Measurements from ENCODE around the gene CCDC158.
"Not testable (repeated sequence)": the region's sequence is repeated elsewhere in the genome, so short reads cannot be mapped to it uniquely, and the experiment has no call there.

Gene CCDC158

DNA sequence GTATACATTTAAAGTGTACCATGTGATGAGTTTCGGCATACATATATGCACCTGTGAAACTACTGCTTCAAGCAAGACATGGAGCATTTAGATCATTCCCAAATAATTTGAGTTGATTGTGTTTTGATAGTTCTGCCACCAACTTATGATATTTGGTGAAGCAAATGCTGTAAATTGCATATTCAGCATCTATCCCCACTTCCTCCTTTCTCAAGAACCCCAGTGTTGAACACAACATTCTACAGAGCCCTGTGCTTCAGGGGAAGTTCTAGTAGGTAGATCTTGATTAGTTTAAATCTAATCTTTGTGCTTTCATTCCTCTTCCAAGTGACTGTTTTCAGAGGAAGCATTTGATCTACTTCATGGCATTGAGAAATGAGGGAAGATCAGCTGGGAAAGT, 8.7 kb upstream of the CCDC158 start:
- DNase-seq: no peak

DNA sequence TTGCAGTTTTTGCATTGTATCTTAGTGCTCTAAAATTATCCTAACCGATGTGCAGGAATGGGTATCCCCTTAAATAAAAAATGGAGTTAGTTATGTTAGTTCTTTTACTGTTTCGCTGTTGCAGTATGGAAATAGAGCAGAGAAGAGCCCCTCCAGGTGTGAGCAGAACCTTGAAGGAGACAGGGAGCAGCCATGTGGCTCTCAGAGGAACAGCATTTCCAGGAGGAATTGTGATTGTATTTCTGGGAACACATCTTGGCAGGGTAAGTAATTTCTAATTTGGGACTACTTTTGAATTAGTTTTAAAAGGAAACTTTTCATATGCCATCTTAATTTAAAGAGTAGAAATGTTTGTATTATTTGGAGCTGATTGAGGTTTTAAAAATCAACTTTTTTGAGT, 5.3 kb upstream of the CCDC158 start:
- DNase-seq: no peak

DNA sequence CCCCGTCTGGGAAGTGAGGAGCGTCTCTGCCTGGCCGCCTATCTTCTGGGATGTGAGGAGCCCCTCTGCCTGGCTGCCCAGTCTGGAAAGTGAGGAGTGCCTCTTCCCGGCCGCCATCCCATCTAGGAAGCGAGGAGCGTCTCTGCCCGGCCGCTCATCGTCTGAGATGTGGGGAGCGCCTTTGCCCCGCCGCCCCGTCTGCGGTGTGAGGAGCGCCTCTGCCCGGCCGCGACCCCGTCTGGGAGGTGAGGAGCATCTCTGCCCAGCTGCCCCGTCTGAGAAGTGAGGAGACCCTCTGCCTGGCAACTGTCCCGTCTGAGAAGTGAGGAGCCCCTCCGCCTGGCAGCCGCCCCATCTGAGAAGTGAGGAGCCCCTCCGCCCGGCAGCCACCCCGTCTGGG, 2.2 kb upstream of the CCDC158 start:
- DNase-seq: not testable (repeated sequence)

DNA sequence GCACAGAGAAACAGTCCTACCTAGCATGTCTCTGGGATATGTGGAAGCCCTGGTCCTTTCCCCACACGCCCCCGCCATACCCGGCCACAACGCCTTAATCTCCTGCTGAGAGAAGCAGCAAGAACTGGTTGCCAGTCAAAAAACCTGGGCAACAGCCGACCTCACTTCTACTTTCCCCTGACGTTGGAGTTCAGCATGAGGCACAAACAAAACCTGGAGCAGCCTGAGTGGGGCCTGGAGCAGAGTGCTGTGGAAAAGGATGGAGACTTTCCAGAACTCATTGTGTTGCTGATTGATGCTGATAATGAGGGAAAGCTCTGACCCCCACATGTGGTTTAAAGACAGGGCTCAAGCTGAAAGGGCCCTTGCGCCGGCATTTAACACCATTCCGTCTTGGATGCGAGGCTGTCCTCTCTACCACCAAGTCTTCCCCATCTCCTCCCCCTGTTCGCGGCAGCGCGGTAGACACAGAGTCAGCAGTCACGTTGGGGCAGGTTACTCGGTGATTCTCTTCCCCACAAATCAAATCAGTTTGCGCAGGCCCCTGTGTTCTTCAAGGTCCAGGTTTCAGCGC, 666 bp downstream of the CCDC158 start:
- no peak for DNase-seq

DNA sequence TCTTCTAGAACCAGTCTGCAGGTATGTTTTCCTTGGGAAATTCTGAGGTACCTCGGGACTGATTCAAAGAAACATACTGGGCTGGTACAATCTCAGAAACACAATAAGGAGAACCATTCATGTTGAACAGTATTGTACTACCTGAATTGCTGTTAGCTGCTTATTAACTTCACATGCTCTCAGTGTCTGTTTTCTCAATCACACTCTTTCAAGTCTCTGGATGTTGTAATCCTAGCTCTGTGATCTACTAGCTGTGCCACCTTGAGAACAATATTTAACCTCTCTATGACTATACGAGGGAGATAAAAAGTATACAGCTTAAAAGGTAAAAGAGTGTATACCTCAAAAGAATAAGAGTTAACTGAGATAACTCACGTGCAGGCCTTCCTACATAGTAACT, 10.3 kb downstream of the CCDC158 start:
- no peak for DNase-seq

DNA sequence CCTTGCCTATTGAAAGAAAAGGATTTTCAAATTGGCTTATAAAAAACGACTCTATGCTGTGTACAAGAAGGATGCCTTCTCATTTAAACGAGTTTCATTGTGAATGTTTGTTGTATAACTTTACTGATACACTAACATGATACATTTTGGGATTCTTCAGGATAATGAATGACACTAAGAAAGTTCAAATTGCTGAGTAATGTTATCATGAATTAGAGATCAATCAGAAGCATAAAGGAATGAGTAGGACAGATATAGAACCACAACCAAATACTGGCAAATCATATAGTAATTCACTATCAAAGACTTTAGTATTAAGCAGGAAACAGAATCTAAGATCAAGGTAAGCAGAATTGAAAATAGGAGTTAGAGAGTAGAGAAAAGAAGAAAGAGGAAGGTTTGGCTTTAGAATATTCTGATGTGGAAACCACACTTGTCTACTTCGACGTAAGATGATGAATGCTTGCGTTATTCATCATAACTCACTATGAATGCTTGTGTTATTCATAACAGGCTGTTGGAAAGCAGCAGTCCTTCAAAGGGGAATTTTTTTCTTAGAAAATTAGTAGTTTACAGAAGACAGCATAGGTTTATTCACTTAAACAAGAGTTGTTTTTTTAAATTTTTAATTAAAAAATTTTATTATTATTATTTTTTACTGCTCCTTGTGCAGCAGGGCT, 13.4 kb downstream of the CCDC158 start:
- no peak for DNase-seq

DNA sequence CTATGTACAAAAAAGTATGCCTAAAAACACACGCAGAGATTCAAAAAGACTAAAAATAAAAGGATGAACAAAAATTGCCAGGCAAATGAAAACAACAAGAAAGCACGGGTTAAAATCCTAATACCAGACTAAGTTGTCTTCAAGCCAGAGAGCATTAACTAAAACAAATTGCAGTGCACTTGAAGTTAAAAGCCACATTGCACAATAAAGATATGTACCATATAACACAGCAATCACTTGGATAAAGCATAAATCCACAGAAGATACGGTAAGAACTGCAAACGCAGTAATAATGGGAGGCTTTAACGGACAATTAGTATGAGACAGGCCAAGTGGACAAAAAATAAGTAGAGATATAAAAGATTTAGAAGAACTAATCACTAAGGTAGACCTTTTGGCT, 14.9 kb downstream of the CCDC158 start:
- no peak for DNase-seq

DNA sequence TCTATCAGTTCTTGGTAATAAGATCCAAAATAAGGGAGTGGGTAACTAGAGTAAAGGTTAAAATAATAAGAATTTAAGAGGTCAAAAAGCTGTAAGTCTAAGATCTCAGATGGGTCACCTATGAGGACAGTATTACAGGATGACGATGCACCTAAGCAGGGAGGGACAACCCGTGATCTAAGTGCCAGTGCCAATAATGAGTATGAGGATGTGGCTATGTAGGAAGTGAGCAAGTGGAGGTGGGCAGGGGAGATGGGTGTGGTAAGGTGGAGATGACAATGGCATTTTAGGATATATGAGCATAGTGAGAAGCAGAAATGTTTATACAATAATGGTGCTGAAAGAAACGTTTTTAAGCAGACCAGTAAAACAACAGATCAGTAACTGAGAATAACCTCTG, 19.3 kb downstream of the CCDC158 start:
- DNase-seq: no peak

DNA sequence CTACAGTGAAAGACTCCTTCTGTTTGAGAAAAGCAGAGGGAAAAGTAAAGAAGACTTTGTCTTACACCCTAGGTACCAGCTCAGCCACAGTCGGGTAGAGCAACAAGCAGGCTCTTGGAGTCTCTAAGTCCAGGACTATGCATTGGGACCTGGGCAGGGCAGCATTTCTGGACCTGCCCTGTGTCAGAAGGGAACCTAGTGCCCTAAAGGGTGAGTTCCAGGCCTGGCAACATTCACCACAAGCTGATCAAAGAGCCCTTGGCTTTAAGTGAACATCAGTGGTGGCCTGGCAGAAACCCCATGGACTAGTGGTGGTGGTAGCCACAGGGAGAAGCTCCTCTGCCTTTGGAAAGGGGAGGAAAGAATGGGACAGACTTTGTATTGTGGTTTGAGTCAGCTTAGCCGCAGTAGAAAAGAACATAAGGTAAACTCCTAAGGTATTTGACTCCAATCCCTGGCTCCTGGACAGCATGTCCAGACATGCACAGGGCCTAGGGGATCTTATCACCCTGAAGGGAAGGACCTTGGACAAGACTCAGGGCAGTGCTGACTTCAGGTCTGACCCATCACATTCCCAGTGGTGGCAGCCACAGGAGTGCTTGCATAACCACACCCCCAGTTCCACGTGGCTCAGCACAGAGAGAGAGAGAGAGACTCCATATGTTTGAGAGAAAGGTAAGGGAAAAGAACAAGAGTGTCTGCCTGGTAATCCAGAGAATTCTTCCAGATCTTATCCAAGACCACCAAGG, 32.6 kb downstream of the CCDC158 start:
- DNase-seq: no peak

DNA sequence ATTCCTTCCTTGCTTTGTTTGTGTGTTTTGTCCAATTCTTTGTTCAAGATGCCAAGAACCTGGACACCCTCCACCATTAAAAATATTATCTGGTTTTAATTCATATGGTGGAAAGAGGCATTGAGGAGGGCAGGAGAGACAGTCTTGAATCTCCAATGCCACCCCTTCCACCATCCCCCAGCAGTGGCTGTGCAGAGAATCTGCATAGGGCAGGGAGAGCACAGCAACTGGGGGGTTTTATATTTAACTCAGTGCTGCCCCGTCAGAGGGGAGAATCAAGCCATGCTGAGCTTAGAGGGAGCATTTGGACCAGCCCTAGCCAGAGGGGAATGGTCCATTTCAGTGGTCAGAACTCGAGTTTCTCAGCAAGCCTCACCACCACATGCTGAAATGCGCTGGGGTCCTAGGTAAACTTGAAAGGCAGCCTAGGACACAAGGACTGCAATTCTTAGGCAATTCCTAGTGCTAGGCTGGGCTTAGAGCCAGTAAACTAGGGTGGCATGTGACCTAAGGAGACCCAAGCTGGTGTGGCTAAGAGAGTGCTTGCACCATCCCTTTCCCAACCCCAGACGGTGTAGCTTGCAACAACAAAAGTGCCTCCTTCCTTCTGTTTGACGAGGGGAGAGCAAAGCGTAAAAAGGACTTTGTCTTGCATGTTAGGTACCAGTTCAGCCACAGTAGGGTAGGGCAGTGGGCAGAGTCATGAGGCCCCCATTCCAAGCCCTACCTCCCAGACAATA, 34.2 kb downstream of the CCDC158 start:
- DNase-seq: no peak

DNA sequence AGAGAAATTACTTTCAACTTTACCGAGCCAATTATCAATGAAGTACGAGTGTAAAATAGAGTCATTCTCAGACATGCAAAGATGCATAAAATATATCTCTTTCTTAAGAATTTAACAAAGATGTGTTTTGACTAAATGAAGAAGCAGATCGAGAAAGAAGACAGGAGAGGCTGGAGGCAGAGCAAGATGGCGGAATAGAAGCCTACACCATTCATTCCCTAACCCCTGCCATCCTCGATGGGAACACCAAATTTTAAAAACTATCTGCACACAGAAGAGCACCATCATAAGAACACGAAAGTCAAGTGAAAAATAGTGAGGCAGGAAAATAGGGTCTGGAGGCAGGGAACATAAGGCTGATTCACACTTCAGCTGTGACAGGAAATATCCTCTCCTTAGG, 35.0 kb downstream of the CCDC158 start:
- no peak for DNase-seq

DNA sequence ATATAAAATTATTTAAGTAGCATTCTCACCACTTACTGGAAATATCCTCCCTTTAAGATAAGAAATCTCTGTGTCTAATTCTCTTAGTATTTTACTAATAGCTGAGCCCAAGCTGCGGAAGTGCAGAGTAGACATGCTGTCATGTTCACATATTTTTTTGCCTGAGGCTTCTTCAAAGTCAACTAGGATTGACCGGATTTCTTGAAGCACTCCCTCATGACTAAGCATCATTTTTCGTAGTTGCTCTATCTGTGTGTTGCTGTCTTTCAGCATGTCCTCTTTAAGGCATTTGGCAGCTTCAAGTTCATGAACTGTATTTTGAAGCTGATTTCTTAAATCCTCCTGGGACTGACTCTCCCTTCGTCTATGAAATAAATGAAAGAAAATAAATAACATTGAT, 36.9 kb downstream of the CCDC158 start:
- no peak for DNase-seq

DNA sequence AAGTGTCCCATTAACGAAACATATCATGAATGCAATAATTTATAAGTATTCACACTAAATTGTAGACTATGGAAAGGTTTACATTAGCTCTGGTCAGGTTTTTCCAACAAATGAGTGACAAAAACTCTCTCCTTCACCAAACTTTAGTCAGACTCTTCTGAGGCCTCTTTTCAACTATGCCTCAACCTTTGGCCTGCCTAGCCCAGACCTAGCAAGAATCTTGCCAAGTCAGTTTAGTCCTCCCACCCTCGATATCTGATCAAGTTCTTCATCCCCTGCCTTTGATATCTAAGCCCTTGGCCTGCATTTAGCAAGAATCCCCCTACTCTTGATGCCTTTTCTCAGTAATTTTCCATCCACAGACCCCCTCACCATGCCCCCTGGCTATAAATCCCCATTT, 37.9 kb downstream of the CCDC158 start:
- no peak for DNase-seq

DNA sequence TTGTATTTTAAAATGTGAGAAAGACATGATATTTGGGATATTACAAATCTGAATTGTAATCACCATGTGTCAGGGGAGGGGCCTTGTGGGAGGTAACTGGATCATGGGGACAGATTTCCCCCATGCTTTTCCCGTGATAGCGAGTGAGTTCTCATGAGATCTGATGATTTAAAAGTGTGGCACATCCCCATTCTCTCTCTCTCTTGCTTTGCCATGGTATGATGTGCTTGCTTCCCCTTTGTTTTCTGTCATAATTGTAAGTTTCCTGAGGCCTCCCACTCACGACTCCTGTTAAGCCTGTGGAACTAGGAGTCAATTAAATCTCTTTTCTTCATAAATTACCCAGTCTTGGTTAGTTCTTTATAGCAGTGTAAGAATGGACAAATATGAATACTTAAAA, 39.0 kb downstream of the CCDC158 start:
- DNase-seq: no peak

DNA sequence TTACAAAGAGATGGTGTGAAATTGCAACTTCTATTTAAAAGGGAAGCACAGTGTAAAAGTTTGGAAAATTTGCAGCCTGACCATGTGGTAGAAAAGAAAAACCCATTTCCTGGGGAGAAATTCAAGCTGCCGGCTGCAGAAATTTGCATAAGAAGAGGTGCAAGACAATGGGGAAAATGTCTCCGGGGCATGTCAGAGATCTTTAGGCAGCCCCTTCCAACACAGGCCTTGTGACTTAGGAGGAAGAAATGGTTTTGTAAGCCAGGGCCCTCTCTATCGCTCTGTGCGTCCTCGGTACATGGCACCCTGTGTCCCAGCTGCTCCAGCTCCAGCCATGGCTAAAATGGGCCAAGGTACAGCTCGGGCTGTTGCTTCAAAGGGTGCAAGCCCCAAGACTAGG, 40.4 kb downstream of the CCDC158 start:
- DNase-seq: no peak

DNA sequence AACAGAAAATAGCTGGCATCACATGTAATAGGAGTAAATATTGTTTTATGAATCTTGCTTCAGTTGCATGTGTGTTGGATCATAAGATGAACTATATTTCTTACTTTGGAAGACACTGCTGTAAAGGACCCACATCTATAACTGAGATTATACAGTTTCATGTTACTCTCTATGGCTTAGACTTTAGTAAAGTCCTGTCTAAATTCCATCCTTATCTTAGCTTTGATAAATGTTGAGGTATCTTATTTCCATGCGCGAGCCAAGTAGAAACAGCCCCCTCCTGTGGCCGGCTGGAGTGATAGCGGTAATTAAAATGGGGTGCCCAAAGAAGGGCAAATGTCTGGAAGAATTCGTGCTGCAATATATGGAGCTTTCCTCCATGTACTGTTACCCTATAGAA, 43.0 kb downstream of the CCDC158 start:
- DNase-seq: no peak

DNA sequence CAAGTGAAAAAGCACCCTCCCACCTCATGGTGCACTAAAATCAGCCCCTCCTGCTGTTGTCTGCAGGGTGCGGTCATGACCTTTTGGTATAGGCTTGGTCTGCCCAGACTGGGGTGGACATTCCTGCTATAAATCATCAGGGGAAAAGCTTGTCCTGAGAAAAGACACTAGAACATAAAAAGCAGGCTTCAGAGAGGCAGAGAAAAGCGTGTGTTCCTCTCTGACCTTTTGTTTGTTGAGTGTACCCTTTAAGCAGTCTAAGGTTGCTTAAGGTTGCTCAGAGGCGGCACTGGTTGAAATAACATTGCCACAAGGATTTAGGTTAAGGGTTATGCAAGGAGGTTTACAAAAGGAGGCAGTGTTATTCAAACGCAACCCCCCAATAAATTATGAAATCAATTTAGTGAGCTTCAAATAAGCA, 43.5 kb downstream of the CCDC158 start:
- no peak for DNase-seq

DNA sequence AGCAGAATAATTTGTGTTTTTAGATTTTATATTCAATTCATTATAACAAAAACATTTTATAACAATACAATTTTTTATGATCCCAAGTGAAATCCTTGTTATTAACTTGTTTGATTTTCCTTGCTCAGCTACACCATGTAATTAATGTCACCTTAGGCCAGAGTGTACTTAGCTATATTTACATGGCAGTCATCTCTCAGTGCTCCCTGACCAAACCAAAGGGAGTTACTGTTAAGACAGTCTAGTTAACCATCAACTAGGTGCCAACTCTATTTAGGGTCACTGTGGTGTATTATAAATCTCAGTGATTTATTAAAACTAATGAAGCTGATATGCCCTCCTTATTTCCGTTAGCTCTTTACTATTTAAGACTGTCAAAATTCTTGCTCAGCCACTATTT, 44.4 kb downstream of the CCDC158 start:
- peak; percentile 10 for DNase-seq

DNA sequence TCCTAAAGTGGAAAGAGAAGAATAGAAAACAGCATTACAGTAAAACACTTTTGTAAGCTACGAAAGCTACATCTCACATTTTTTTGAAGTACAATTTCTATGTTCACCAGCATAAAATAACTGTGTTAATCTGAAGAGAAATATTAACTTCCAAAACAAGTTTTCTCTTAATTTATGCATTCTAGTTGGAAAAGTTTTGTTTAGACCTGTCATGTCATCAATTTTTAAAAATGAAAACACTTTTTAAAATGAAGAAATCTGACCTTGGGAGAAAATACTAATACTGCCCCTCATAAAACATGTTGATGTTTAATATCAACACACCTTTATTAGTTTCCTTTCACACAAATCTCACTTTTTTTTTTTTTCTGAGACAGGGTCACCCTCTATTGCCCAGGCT, 45.2 kb downstream of the CCDC158 start:
- DNase-seq: no peak

DNA sequence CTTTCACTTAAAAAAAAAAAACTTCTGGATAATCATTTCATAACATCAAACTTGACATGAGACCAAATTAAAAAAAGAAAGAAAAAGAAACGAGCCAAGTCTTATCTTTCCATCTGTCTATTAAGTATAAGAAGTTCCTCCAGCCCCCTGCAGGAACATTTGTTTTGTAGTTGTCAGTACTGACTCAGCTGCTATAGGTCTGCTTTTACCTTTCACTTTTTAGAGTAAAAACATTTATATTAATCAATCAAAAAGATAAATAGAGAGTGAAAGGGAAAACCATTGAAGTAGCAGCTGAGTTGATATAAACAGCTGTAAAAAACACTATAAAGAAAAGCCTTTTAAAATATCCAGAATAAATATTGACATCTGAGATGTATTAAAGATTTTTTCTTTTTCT, 46.1 kb downstream of the CCDC158 start:
- peak; percentile 11 for DNase-seq

DNA sequence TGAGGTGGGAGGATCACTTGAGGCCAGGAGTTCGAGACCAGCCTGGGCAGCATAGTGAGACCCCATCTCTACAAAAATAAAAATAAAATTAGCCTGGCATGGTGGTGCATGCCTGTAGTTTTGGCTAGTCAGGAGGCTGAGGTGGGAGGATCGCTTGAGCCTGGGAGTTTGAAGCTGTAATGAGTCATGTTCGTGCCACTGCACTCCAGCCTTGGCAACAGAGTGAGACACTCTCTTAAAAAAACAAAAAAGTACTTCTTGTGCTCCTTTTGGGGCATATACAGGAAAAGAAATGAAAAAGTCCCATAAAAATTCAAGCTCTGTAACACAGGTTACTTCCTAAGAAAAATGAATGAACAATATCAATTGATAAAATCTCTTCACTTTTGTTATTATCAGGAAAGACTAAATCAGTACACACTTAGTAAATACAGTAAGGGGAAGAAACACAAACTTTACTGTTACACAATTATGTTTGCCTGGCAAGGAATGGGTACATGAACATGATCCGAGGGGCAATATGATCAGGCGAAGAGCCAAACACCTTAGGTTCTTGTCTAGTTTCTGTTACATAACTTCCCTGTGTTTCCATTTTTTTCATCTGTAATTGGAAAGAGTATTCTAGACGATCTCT, 46.9 kb downstream of the CCDC158 start:
- DNase-seq: no peak

DNA sequence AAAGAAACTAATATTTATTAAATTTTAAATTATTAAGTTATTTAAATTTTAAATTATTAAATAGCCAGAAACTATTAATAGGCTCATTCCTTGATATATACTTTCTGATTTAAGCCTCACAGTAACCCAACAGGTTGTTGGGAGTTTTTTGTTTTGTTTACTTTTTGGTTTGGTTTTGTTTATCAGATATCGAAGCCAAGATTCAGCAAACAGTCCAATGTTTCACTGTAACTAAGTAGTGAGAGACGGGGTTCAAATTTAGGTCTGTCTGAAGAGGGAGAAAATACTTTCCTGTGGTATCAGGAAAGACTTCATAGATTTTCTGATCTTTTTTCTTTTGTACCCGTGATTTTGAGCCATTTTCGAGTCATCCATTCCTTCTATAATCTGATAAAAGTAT, 54.2 kb downstream of the CCDC158 start:
- DNase-seq: no peak

DNA sequence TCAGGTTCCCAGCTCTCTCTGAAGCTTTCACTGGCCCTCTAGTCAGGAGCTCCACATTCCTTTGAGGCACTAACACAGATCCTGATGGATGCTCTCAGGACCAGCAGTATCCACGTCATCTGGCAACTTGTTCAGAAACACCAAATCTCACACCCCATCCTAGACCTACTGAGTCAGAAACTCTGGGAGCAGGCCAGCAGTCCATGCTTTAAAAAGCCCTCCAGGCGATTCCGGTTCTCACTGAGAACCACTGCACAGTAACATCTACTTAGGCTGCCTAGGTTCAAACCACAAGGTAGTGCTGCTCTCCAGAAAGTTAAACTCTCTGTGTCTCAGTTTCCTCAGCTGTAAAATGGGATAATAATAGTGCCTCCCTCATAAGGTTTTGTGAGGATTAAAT, 55.3 kb downstream of the CCDC158 start:
- no peak for DNase-seq

Measured in NCI-H774 (cell line).